ENCODE measurements around the gene COQ2.
"Not testable (repeated sequence)": the region's sequence is repeated elsewhere in the genome, so short reads cannot be mapped to it uniquely, and the experiment has no call there.

COQ2 gene

DNA sequence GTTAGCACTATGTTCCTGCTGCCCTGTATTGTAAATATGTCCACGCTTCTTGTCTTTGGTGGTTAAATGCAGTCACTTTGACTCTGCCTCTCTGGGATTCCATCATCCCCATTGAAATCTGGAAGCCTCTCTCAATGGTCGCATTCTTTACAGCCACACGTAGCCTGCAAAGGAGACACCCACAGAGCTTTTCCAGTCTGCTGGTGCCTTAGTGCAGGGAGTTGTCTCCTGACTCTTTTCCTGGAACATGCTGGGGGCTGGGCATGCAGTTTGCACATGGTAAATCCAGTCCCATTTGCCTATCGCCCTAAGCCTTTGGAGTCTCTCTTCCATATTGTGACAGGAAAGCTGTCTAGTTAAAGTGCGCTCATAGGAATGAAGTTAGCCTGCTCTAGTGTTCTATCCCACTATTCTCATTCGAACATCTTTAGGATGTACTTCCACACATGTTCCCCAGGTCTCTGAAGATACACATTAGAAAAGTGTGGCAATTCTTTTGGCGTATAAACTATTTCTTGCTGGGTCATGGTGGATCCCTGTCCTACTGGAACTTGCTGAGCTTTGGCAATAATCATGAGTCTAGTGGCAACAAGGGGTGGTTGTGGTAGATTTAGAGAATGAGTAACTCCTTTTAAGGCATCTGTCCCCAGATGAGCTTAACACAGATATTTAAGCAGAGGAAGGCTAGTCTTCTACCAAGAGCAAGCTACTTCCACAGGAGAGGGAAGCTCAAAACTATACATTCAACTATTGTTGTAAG lies 33.7 kb downstream of the COQ2 start:
- H3K36me3 ChIP-seq, result peaks cover 0 to 21% (median 5%) of the 10 kb centered on the region in 11 experiments; a peak in 9 of 22 replicates
- peak overlapping the region in 3 of 11 experiments; percentile 3 to 48 (median 24); a peak in 2 of 22 replicates for H3K4me2 ChIP-seq
- no peak for TF ChIP-seq Cebpa-rat (IDR thresholded peaks at IDR 0.05)
- no peak overlapping the region for H3K9ac ChIP-seq
- no peaks in the 10 kb centered on the region for H3K27me3 ChIP-seq
- peak overlapping the region in 3 of 11 experiments; percentile 38 to 47 (median 45); a peak in 6 of 22 replicates for H3K27ac ChIP-seq
- no peaks in the 10 kb centered on the region for H4K20me1 ChIP-seq
- no peak overlapping the region for H3K4me3 ChIP-seq
- peaks cover 0 to 66% (median 4%) of the 10 kb centered on the region in 10 experiments; a peak in 11 of 20 replicates for H3K4me1 ChIP-seq
- no peaks in the 10 kb centered on the region for H3K9me3 ChIP-seq (replicated peaks in 1 of 11)

DNA sequence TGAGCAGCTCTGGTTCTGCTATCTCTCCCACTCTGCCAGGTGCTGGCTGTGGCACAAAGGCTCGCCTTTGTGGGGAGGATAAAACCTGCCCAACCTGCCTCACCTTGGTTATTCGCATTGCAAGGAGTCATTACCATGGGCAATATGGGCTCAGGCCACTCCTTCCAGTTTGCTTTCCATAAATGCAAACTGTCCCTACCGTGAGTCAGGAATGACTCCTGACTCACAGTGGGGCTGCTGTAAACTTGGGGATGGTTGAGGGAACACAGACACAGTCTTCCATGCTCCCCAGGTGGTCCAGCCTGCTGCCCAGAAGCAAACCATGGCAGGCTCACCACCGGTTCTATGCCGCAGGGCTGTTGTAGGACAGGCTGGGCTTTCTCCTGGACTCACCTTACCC lies 36.1 kb downstream of the COQ2 start:
- no peak overlapping the region for H3K9ac ChIP-seq
- no peak for TF ChIP-seq Cebpa-rat (IDR thresholded peaks at IDR 0.05)
- H3K4me2 ChIP-seq, result no peak overlapping the region; a peak in 1 of 22 replicates
- H3K9me3 ChIP-seq (replicated peaks in 1 of 11), result peaks cover 0 to 6% (median 0%) of the 10 kb centered on the region in 11 experiments; a peak in 2 of 22 replicates
- H3K36me3 ChIP-seq, result peaks cover 0 to 12% (median 0%) of the 10 kb centered on the region in 11 experiments; a peak in 3 of 22 replicates
- H4K20me1 ChIP-seq, result no peaks in the 10 kb centered on the region
- H3K4me1 ChIP-seq, result peaks cover 0 to 58% (median 0%) of the 10 kb centered on the region in 10 experiments; a peak in 7 of 20 replicates
- H3K4me3 ChIP-seq, result no peak overlapping the region
- H3K27ac ChIP-seq, result peak overlapping the region in 2 of 11 experiments; percentile 20 to 47; a peak in 2 of 22 replicates
- H3K27me3 ChIP-seq, result no peaks in the 10 kb centered on the region

DNA sequence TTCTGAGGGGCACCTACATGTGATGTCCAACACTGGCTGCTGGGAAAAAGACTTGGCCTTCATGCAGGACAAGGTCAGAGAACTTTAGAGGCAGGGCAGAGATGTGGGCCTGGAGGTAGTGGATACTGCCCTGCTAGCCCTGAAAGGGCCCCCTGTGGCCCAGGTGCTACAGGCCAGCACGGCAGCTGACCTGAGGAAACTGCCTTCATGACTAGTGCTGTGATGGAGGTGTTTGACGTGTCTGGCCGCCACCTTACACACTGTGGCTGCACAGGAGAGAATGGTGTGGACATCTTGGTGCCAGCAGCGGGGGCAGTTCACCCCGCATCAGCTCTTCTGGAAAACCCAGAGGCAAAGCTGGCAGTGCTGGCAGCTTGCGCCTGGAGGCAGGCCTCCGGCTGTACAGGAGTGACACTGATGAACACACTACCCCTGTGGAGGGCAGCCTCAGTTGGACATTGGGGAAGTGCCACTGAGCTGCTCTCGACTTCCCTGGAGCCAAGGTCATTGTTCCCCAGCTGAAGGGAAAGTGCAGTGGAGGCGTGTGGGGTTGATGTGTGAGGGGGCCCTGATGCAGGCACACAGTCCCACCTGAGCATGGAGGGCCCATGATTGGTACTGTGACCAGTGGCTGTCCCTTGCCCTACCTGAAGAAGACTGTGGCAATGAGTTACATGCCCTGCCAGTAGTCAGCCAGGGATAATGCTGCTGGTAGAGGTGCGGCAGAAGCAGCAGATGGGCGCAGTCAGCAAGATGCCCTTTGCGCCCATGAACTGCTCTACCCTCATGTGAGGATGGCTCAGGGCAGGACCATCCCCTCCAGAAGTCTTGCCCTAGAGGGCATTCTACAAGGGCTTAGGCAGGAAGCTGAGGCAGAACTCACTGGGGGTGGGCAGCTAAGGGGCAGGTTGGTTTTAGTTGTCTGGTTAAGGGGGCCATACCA lies 36.9 kb downstream of the COQ2 start:
- H3K36me3 ChIP-seq, result peaks cover 0 to 12% (median 0%) of the 10 kb centered on the region in 11 experiments; a peak in 3 of 22 replicates
- no peaks in the 10 kb centered on the region for H3K27me3 ChIP-seq
- peaks cover 0 to 10% (median 0%) of the 10 kb centered on the region in 11 experiments; a peak in 2 of 22 replicates for H3K9me3 ChIP-seq (replicated peaks in 1 of 11)
- TF ChIP-seq Cebpa-rat (IDR thresholded peaks at IDR 0.05), result no peak
- H3K4me1 ChIP-seq, result peaks cover 0 to 50% (median 0%) of the 10 kb centered on the region in 10 experiments; a peak in 7 of 20 replicates
- H3K27ac ChIP-seq, result peak overlapping the region in 3 of 11 experiments; percentile 20 to 47 (median 23); a peak in 5 of 22 replicates
- H4K20me1 ChIP-seq, result no peaks in the 10 kb centered on the region
- no peak overlapping the region for H3K9ac ChIP-seq
- H3K4me2 ChIP-seq, result peak overlapping the region in 3 of 11 experiments; percentile 29 to 33 (median 32); a peak in 2 of 22 replicates
- no peak overlapping the region for H3K4me3 ChIP-seq

DNA sequence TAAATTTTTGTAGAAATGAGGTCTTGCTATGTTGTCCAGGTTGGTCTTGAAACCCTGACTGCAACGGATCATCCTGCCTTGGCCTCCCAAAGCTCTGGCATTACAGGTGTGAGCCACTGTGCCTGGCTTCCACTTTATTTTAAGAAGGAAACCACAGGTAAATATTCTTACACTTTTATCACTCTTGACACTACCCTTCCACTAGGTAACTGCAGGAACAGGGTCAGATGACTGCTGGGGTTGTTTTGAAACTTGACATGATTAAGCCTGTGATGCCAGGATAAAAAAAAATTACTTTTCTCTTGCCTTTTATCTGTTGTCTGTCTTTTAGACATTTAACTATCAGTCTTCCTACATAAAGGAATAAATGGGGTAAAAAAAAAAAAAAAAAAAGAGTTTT lies 43.5 kb downstream of the COQ2 start:
- Histone ChIP-seq H3K4me1 (peaks cover 0 to 61% (median 17%) of the 10 kb centered on the region in 10 experiments; a peak in 13 of 20 replicates), H3K27ac (peak overlapping the region in 8 of 11 experiments; percentile 44 to 87 (median 74); a peak in 15 of 22 replicates), H3K36me3 (peaks cover 0 to 22% (median 5%) of the 10 kb centered on the region in 11 experiments; a peak in 9 of 22 replicates), H3K4me2 (peak overlapping the region in 7 of 11 experiments; percentile 9 to 75 (median 53); a peak in 11 of 22 replicates), H4K20me1 (no peaks in the 10 kb centered on the region), H3K9ac (peak overlapping the region in 6 of 11 experiments; percentile 37 to 64 (median 48); a peak in 9 of 22 replicates), H3K9me3 (replicated peaks in 1 of 11) (peaks cover 0 to 14% (median 0%) of the 10 kb centered on the region in 11 experiments; a peak in 3 of 22 replicates), H3K27me3 (no peaks in the 10 kb centered on the region), H3K4me3 (no peak overlapping the region)
- TF ChIP-seq Cebpa-rat (IDR thresholded peaks at IDR 0.05), result no peak

- H3K4me1 ChIP-seq, result peaks cover 0 to 67% (median 17%) of the 10 kb centered on the region in 10 experiments; a peak in 13 of 20 replicates
- peaks cover 0 to 13% (median 0%) of the 10 kb centered on the region in 11 experiments; a peak in 3 of 22 replicates for H3K9me3 ChIP-seq (replicated peaks in 1 of 11)
- H3K4me3 ChIP-seq, result no peak overlapping the region
- H3K27me3 ChIP-seq, result no peaks in the 10 kb centered on the region
- H3K27ac ChIP-seq, result peak overlapping the region in 8 of 11 experiments; percentile 44 to 87 (median 74); a peak in 15 of 22 replicates
- peak in 10 of 11 experiments; percentile 49 to 98 (median 92); a peak in 17 of 22 replicates for TF ChIP-seq Cebpa-rat (IDR thresholded peaks at IDR 0.05)
- peak overlapping the region in 7 of 11 experiments; percentile 11 to 75 (median 66); a peak in 12 of 22 replicates for H3K4me2 ChIP-seq
- peaks cover 0 to 22% (median 5%) of the 10 kb centered on the region in 11 experiments; a peak in 9 of 22 replicates for H3K36me3 ChIP-seq
- H3K9ac ChIP-seq, result peak overlapping the region in 4 of 11 experiments; percentile 47 to 64 (median 54); a peak in 6 of 22 replicates
- H4K20me1 ChIP-seq, result no peaks in the 10 kb centered on the region
These were observed 44.2 kb downstream of the COQ2 start for GRCh38 chr4:83240379-83240875.

GRCh38 chr4:83238393-83239248 lies 46.0 kb downstream of the COQ2 start:
- no peak for TF ChIP-seq Cebpa-rat (IDR thresholded peaks at IDR 0.05)
- peak overlapping the region in 3 of 11 experiments; percentile 53 to 75 (median 67); a peak in 2 of 22 replicates for H3K4me2 ChIP-seq

DNA sequence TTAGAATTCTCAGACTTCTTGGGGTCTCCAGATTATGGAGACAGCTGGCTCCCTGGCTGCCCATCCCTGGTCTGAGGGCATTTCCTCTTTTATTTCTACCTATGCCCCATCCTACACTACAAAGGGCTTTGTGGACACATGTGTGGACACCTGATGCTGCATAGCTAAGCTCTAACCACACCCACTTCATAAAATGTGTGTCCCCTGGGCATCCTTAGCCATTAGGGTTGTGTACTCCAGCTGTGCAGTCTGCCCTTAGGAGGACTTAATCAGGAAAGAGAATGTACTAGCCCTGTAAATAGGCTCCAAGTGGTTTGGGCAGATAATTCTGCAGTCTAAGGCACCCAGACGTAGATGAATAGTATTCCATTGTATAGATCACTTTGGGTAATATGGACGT lies 47.0 kb downstream of the COQ2 start:
- Histone ChIP-seq H4K20me1 (no peaks in the 10 kb centered on the region), H3K4me1 (peaks cover 0 to 74% (median 20%) of the 10 kb centered on the region in 10 experiments; a peak in 13 of 20 replicates), H3K4me3 (no peak overlapping the region), H3K9me3 (replicated peaks in 1 of 11) (peaks cover 0 to 4% (median 0%) of the 10 kb centered on the region in 11 experiments; a peak in 1 of 22 replicates), H3K4me2 (no peak overlapping the region), H3K36me3 (peaks cover 0 to 32% (median 5%) of the 10 kb centered on the region in 11 experiments; a peak in 9 of 22 replicates), H3K27ac (peak overlapping the region in 2 of 11 experiments; percentile 9 to 28; a peak in 3 of 22 replicates), H3K27me3 (no peaks in the 10 kb centered on the region), H3K9ac (no peak overlapping the region)
- no peak for TF ChIP-seq Cebpa-rat (IDR thresholded peaks at IDR 0.05)

More at GRCh38 chr4:83238393-83239248, 46.0 kb downstream of the COQ2 start:
- Histone ChIP-seq H3K4me1 (peaks cover 0 to 64% (median 17%) of the 10 kb centered on the region in 10 experiments; a peak in 13 of 20 replicates), H4K20me1 (no peaks in the 10 kb centered on the region), H3K27me3 (no peaks in the 10 kb centered on the region), H3K36me3 (peaks cover 0 to 32% (median 5%) of the 10 kb centered on the region in 11 experiments; a peak in 9 of 22 replicates), H3K9ac (no peak overlapping the region), H3K27ac (peak overlapping the region in 5 of 11 experiments; percentile 66 to 87 (median 80); a peak in 6 of 22 replicates), H3K9me3 (replicated peaks in 1 of 11) (peaks cover 0 to 10% (median 0%) of the 10 kb centered on the region in 11 experiments; a peak in 1 of 22 replicates), H3K4me3 (no peak overlapping the region)

- H3K4me1 ChIP-seq, result peaks cover 10 to 83% (median 33%) of the 10 kb centered on the region in 10 experiments; a peak in 19 of 20 replicates
- not testable (repeated sequence) for H3K9ac ChIP-seq; H3K4me3 ChIP-seq; H4K20me1 ChIP-seq; H3K9me3 ChIP-seq (replicated peaks in 1 of 11); H3K27me3 ChIP-seq
- H3K36me3 ChIP-seq, result peaks cover 0 to 29% (median 5%) of the 10 kb centered on the region in 11 experiments; a peak in 9 of 22 replicates
- H3K4me2 ChIP-seq, result peak overlapping the region in 2 of 11 experiments; percentile 11 to 20; a peak in 2 of 22 replicates
- H3K27ac ChIP-seq, result peak overlapping the region in 2 of 11 experiments; percentile 24 to 28; a peak in 2 of 22 replicates
These were observed 48.9 kb downstream of the COQ2 start for GRCh38 chr4:83235645-83236133.
